GM20431 (cell line): ENCODE measurements around the gene MARCHF3.

Experiments
- in situ Hi-C: fragments of 300-500 bp; cut with MseI, MboI; formaldehyde crosslinking; loops from one replicate; pipeline ENCODE4 v1.15.0; 2020; ENCODE audit warnings: low sequenced_read_pairs; ENCODE audit not compliant: unreplicated experiment

The MARCHF3 gene

GRCh38 chr5:126888175-126888574, 142.2 kb downstream of the MARCHF3 start:
- in situ Hi-C loops, result no loop called here

GRCh38 chr5:126884269-126884819, 146.0 kb downstream of the MARCHF3 start:
- in situ Hi-C loops, result no loop called here

GRCh38 chr5:126883564-126884245, 146.7 kb downstream of the MARCHF3 start:
- in situ Hi-C loops, result no loop called here

GRCh38 chr5:126881821-126882600, 148.3 kb downstream of the MARCHF3 start:
- in situ Hi-C loops, result no loop called here

GRCh38 chr5:126878634-126879033, 151.7 kb downstream of the MARCHF3 start:
- in situ Hi-C loops, result no loop called here

GRCh38 chr5:126878085-126878484, 152.3 kb downstream of the MARCHF3 start:
- in situ Hi-C loops, result no loop called here

GRCh38 chr5:126877602-126878001, 152.8 kb downstream of the MARCHF3 start:
- in situ Hi-C loops, result no loop called here

- in situ Hi-C loops, result no loop called here
These were observed 155.0 kb downstream of the MARCHF3 start for GRCh38 chr5:126875303-126875785.

- in situ Hi-C loops, result no loop called here
These were observed 157.6 kb downstream of the MARCHF3 start for GRCh38 chr5:126872561-126873354.

- in situ Hi-C loops, result no loop called here
These were observed 158.9 kb downstream of the MARCHF3 start for GRCh38 chr5:126871441-126871840.

- in situ Hi-C loops, result no loop called here
These were observed 161.3 kb downstream of the MARCHF3 start for GRCh38 chr5:126869005-126869451.

- in situ Hi-C loops, result no loop called here
These were observed 161.9 kb downstream of the MARCHF3 start for GRCh38 chr5:126868338-126869004.

GRCh38 chr5:126866851-126867636, 163.3 kb downstream of the MARCHF3 start:
- in situ Hi-C loops, result no loop called here

GRCh38 chr5:126865299-126865698, 165.1 kb downstream of the MARCHF3 start:
- in situ Hi-C loops, result no loop called here

- in situ Hi-C loops, result no loop called here
These were observed 166.2 kb downstream of the MARCHF3 start for GRCh38 chr5:126864042-126864688.

- in situ Hi-C loops, result no loop called here
These were observed 167.0 kb downstream of the MARCHF3 start for GRCh38 chr5:126863402-126863801.

GRCh38 chr5:126858441-126858840, 171.9 kb downstream of the MARCHF3 start:
- in situ Hi-C loops, result no loop called here
